ENCODE measurements around the gene WWTR1. TPM values are rescaled to one million over a fixed set of nuclear protein-coding genes. Genes with fewer than 3 reads are reported as not detected.

The WWTR1 gene
- total and polyA plus RNA-seq, 2 of the 8 experiments (the other 6 are each of a cell fraction or from before 2014, with no cell fraction given), result 15.7 to 18.6 TPM

DNA sequence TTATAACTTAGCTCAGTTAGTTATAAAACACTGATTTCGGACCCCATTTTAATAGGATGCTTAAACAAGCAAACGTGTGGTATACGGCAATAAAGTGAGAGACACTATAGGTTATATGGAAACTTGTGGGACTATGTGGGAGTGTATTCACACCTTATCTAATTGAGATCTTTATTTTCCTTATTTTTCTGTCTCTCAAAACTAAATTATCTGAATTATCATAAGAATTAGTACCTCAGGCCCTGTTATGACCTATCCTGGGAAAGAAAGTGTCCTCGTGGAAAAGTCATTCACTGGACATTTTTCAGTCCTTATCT lies 14.4 kb downstream of the WWTR1 start:
- Histone ChIP-seq H2AFZ (ENCODE audit: low read length) (no peak overlapping the region), H3K9me3 (ENCODE audit: insufficient read depth in 2 of 2, low read depth in 1 of 2, low read length in 1 of 2) (no peaks in the 10 kb centered on the region), H3K79me2 (ENCODE audit: control insufficient read depth in 1 of 2, insufficient read depth in 2 of 2, low read length in 2 of 2) (peaks cover 3 to 54% of the 10 kb centered on the region in 2 experiments; a peak in 3 of 4 replicates), H3K79me1 (ENCODE audit: low read depth, low read length) (peaks cover 2% of the 10 kb centered on the region; the same call in 1 of the 2 replicates), H4K5ac (ENCODE audit: insufficient read length, low read depth, low read length) (no peak overlapping the region), H3K4me3 (ENCODE audit: extremely low read depth in 1 of 4, insufficient read depth in 2 of 4, low read depth in 3 of 4, low read length in 4 of 4) (no peak overlapping the region), H2AK5ac (ENCODE audit: low read depth, low read length) (no peak overlapping the region), H3K14ac (ENCODE audit: insufficient read length) (no peak overlapping the region), H2BK12ac (ENCODE audit: low read depth, low read length) (no peak overlapping the region), H2BK120ac (replicated peaks; ENCODE audit: low read depth, low read length) (no peak overlapping the region), H3K4me1 (replicated peaks in 1 of 4; ENCODE audit: control insufficient read depth in 3 of 4, insufficient read depth in 4 of 4, low read length in 3 of 4) (peaks cover 0 to 8% (median 0%) of the 10 kb centered on the region in 4 experiments; a peak in 1 of 7 replicates), H3K4me2 (ENCODE audit: insufficient read depth in 1 of 2, low read depth in 2 of 2, low read length in 2 of 2) (no peak overlapping the region), H2BK15ac (ENCODE audit: low read length) (no peak overlapping the region), H4K91ac (replicated peaks; ENCODE audit: insufficient read length, low read length) (no peak overlapping the region), H2BK5ac (ENCODE audit: low read depth, low read length) (no peak overlapping the region), H4K20me1 (replicated peaks in 1 of 2; ENCODE audit: control insufficient read depth in 1 of 2, insufficient read depth in 2 of 2, low read length in 2 of 2) (peaks cover 0 to 2% of the 10 kb centered on the region in 2 experiments), H2BK20ac (ENCODE audit: low read length) (no peak overlapping the region), H4K8ac (ENCODE audit: extremely low read depth, insufficient read depth, low read length) (no peak overlapping the region), H3K56ac (replicated peaks; ENCODE audit: insufficient read length, low read depth, low read length) (no peak overlapping the region), H3K27me3 (replicated peaks in 1 of 4; ENCODE audit: control insufficient read depth in 3 of 4, extremely low read depth in 1 of 4, insufficient read depth in 3 of 4, low read length in 3 of 4) (no peaks in the 10 kb centered on the region), H3K18ac (ENCODE audit: extremely low read depth, low read length) (no peak overlapping the region), H3K4ac (replicated peaks; ENCODE audit: insufficient read length, low read depth, low read length) (no peak overlapping the region), H3K27ac (ENCODE audit: low read depth, low read length) (no peak overlapping the region), H3K36me3 (ENCODE audit: control insufficient read depth in 2 of 4, insufficient read depth in 4 of 4, low read length in 3 of 4) (no peaks in the 10 kb centered on the region; a peak in 1 of 8 replicates), H3K9ac (replicated peaks in 1 of 4; ENCODE audit: extremely low read depth in 1 of 4, low read depth in 3 of 4, low read length in 3 of 4) (no peak overlapping the region), H3K23ac (ENCODE audit: insufficient read length) (no peak overlapping the region), H3K23me2 (ENCODE audit: low read depth, low read length) (no peaks in the 10 kb centered on the region)
- no peak for DNase-seq (ENCODE audit: low read depth in 1 of 2, low spot score in 2 of 2)
- ChIA-PET POLR2A (ENCODE audit: partially characterized antibody) (interaction anchor here (1.1 kb wide), 1 partner anchor 10 kb away, joined by 4 read pairs; no protein-coding TSS in a partner anchor), CTCF (ENCODE audit: partially characterized antibody) (interaction anchor here (1.0 kb wide), 1 partner anchor 165 kb away, joined by 3 read pairs; no protein-coding TSS in a partner anchor)
- 94% methylated on average over 4 of the region's 4 CpGs; no CpG with 5 or more reads in 1 of the 2 experiments for WGBS, 2 experiments (ENCODE audit: extremely low coverage in 1 of 2, insufficient coverage in 1 of 2, insufficient read length in 1 of 2, insufficient replicate concordance in 2 of 2, low coverage in 1 of 2, low lambda C conversion rate in 2 of 2, missing lambda C conversion rate in 1 of 2)
- FAIRE-seq, result no peak
- TF ChIP-seq, protein P1, sequence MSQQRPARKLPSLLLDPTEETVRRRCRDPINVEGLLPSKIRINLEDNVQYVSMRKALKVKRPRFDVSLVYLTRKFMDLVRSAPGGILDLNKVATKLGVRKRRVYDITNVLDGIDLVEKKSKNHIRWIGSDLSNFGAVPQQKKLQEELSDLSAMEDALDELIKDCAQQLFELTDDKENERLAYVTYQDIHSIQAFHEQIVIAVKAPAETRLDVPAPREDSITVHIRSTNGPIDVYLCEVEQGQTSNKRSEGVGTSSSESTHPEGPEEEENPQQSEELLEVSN (IDR thresholded peaks at IDR 0.05), result no peak
- no peak for TF ChIP-seq BRCA1 (IDR thresholded peaks at IDR 0.05; ENCODE audit: low read depth, low read length)
- no peak for TF ChIP-seq MAFK (IDR thresholded peaks at IDR 0.05; ENCODE audit: low read depth, low read length)
- TF ChIP-seq RBBP5 (IDR thresholded peaks at IDR 0.05; ENCODE audit: borderline replicate concordance, low read depth, low read length), result no peak
- TF ChIP-seq, protein P2, sequence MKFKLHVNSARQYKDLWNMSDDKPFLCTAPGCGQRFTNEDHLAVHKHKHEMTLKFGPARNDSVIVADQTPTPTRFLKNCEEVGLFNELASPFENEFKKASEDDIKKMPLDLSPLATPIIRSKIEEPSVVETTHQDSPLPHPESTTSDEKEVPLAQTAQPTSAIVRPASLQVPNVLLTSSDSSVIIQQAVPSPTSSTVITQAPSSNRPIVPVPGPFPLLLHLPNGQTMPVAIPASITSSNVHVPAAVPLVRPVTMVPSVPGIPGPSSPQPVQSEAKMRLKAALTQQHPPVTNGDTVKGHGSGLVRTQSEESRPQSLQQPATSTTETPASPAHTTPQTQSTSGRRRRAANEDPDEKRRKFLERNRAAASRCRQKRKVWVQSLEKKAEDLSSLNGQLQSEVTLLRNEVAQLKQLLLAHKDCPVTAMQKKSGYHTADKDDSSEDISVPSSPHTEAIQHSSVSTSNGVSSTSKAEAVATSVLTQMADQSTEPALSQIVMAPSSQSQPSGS (IDR thresholded peaks at IDR 0.05; ENCODE audit: low read length), result no peak
- TF ChIP-seq NRF1 (IDR thresholded peaks at IDR 0.05; ENCODE audit: low read depth, low read length), result no peak
- TF ChIP-seq GTF2F1 (IDR thresholded peaks at IDR 0.05; ENCODE audit: borderline replicate concordance, low read depth, low read length), result no peak
- no peak for TF ChIP-seq EP300 (IDR thresholded peaks at IDR 0.05; ENCODE audit: borderline replicate concordance in 1 of 2, low read depth in 2 of 2, low read length in 2 of 2)
- TF ChIP-seq, protein P3, sequence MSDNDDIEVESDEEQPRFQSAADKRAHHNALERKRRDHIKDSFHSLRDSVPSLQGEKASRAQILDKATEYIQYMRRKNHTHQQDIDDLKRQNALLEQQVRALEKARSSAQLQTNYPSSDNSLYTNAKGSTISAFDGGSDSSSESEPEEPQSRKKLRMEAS (IDR thresholded peaks at IDR 0.05), result no peak
- TF ChIP-seq POU5F1 (IDR thresholded peaks at IDR 0.05; ENCODE audit: low read depth, low read length), result no peak
- no peak for TF ChIP-seq JUND (IDR thresholded peaks at IDR 0.05; ENCODE audit: low read length)
- no peak for TF ChIP-seq JUN (IDR thresholded peaks at IDR 0.05; ENCODE audit: low read depth, low read length)
